ENCODE measurements around the gene KCND2.

Gene KCND2

GRCh38 chr7:120412139-120413050, 139.4 kb downstream of the KCND2 start:
- DNase-seq = no peak

- DNase-seq = no peak
Measured at GRCh38 chr7:120413164-120413563, 140.2 kb downstream of the KCND2 start.

- DNase-seq = no peak
Measured at GRCh38 chr7:120417244-120417979, 144.4 kb downstream of the KCND2 start.

- DNase-seq = no peak
Measured at GRCh38 chr7:120421151-120421651, 148.2 kb downstream of the KCND2 start.

- DNase-seq = no peak
Measured at GRCh38 chr7:120431016-120431415, 158.0 kb downstream of the KCND2 start.

- no peak for DNase-seq
Measured at GRCh38 chr7:120436487-120437060, 163.6 kb downstream of the KCND2 start.

- no peak for DNase-seq
Measured at GRCh38 chr7:120441850-120442249, 168.9 kb downstream of the KCND2 start.

GRCh38 chr7:120442838-120443237, 169.9 kb downstream of the KCND2 start:
- DNase-seq = no peak

- DNase-seq = no peak
Measured at GRCh38 chr7:120444650-120445049, 171.7 kb downstream of the KCND2 start.

- DNase-seq = no peak
Measured at GRCh38 chr7:120445276-120445675, 172.3 kb downstream of the KCND2 start.

- DNase-seq = no peak
Measured at GRCh38 chr7:120452665-120453064, 179.7 kb downstream of the KCND2 start.

- DNase-seq = no peak
Measured at GRCh38 chr7:120456699-120457098, 183.7 kb downstream of the KCND2 start.

GRCh38 chr7:120460949-120461348, 188.0 kb downstream of the KCND2 start:
- DNase-seq = no peak

GRCh38 chr7:120462991-120463390, 190.0 kb downstream of the KCND2 start:
- no peak for DNase-seq

- DNase-seq = no peak
Measured at GRCh38 chr7:120464104-120464503, 191.1 kb downstream of the KCND2 start.

- DNase-seq = no peak
Measured at GRCh38 chr7:120467676-120468075, 194.7 kb downstream of the KCND2 start.

GRCh38 chr7:120468611-120469010, 195.6 kb downstream of the KCND2 start:
- no peak for DNase-seq

- DNase-seq = no peak
Measured at GRCh38 chr7:120472892-120473291, 199.9 kb downstream of the KCND2 start.

- no peak for DNase-seq
Measured at GRCh38 chr7:120473352-120473751, 200.4 kb downstream of the KCND2 start.

- no peak for DNase-seq
Measured at GRCh38 chr7:120475994-120476393, 203.0 kb downstream of the KCND2 start.

- DNase-seq = no peak
Measured at GRCh38 chr7:120480472-120480871, 207.5 kb downstream of the KCND2 start.

GRCh38 chr7:120480930-120481329, 208.0 kb downstream of the KCND2 start:
- DNase-seq = no peak

- no peak for DNase-seq
Measured at GRCh38 chr7:120486164-120486563, 213.2 kb downstream of the KCND2 start.

- no peak for DNase-seq
Measured at GRCh38 chr7:120502132-120502531, 229.2 kb downstream of the KCND2 start.

Data from GOT3 (cell line).